Right atrium auricular region (tissue), 2 donors: ENCODE measurements around the gene NPHP4. TPM values are rescaled to one million over a fixed set of nuclear protein-coding genes. Genes with fewer than 3 reads are reported as not detected.

Experiments
- DNase-seq: peaks from one replicate; pipeline ENCODE4 v3.0.0-alpha.2; 2019; ENCODE audit warnings: low spot score
- H3K27ac ChIP-seq, 2 donors: fragments of 200-600 bp; sonication (generic); 1 replicate in 1 of 2; 2 replicates in 1 of 2; pipeline ENCODE4 v1.5.1; 2016 to 2019
- H3K27me3 ChIP-seq, 2 donors: fragments of 200-600 bp; sonication (generic); one replicate each; pipeline versions ENCODE4 v1.5.1 to v1.6.0; 2017 to 2019
- H3K36me3 ChIP-seq: fragments of 200-600 bp; sonication (generic); one replicate; pipeline ENCODE4 v1.5.1; 2016
- H3K4me1 ChIP-seq, 2 donors: fragments of 200-600 bp; sonication (generic); one replicate each; pipeline versions ENCODE4 v1.5.1 to v1.6.0; 2017 to 2019
- H3K4me3 ChIP-seq, 2 donors: fragments of 200-600 bp; sonication (generic); 1 replicate in 1 of 2; 2 replicates in 1 of 2; pipeline ENCODE4 v1.5.1; 2017 to 2019; ENCODE audit warnings: mild to moderate bottlenecking in 1 of 2, moderate library complexity in 1 of 2
- H3K9me3 ChIP-seq, 2 donors: fragments of 200-600 bp; sonication (generic); one replicate each; pipeline ENCODE4 v1.5.1; 2019
- CTCF ChIP-seq, 2 donors: fragments of 200-600 bp; sonication (generic); IDR thresholded peaks; one replicate each; pipeline ENCODE4 v1.5.1; 2019; ENCODE audit warnings: antibody characterized with exemption in 2 of 2
- total RNA-seq, 2 donors: library from RNA; depleted of rRNA; stranded (reverse); fragments of >200 nt; gene quantifications; one replicate each; pipeline ENCODE4 v1.1.0, GENCODE V29; 2016

The NPHP4 gene
- total RNA-seq, 2 donors from 2014 or later = 3.0 to 4.3 TPM

GRCh38 chr1:6033124-6033523 lies 40.9 kb upstream of the NPHP4 start:
- peaks cover 0 to 6% of the 10 kb centered on the region in 2 donors for H3K4me1 ChIP-seq
- no peak for TF ChIP-seq CTCF (IDR thresholded peaks at IDR 0.05)
- H3K27me3 ChIP-seq = no peaks in the 10 kb centered on the region
- no peak overlapping the region for H3K4me3 ChIP-seq
- H3K27ac ChIP-seq = no peak overlapping the region
- no peak for DNase-seq
- H3K9me3 ChIP-seq = no peaks in the 10 kb centered on the region
- no peaks in the 10 kb centered on the region for H3K36me3 ChIP-seq

- no peak for DNase-seq
- H3K4me3 ChIP-seq = no peak overlapping the region
These were observed 38.5 kb upstream of the NPHP4 start for GRCh38 chr1:6030547-6031261.

GRCh38 chr1:6030132-6030531 lies 37.9 kb upstream of the NPHP4 start:
- Histone ChIP-seq H3K27me3 (no peaks in the 10 kb centered on the region), H3K4me3 (no peak overlapping the region), H3K36me3 (no peaks in the 10 kb centered on the region), H3K27ac (no peak overlapping the region), H3K4me1 (peaks cover 0 to 18% of the 10 kb centered on the region in 2 donors), H3K9me3 (no peaks in the 10 kb centered on the region)
- TF ChIP-seq CTCF (IDR thresholded peaks at IDR 0.05) = no peak
- no peak for DNase-seq

More at GRCh38 chr1:6030547-6031261, 38.5 kb upstream of the NPHP4 start:
- Histone ChIP-seq H3K9me3 (no peaks in the 10 kb centered on the region), H3K4me1 (peaks cover 0 to 13% of the 10 kb centered on the region in 2 donors), H3K36me3 (no peaks in the 10 kb centered on the region), H3K27me3 (no peaks in the 10 kb centered on the region), H3K27ac (no peak overlapping the region)
- no peak for TF ChIP-seq CTCF (IDR thresholded peaks at IDR 0.05)

- H3K4me1 ChIP-seq = peaks cover 0 to 17% of the 10 kb centered on the region in 2 donors
- no peak for TF ChIP-seq CTCF (IDR thresholded peaks at IDR 0.05)
- DNase-seq = no peak
- H3K27me3 ChIP-seq = no peaks in the 10 kb centered on the region
- no peak overlapping the region for H3K27ac ChIP-seq
- H3K36me3 ChIP-seq = no peaks in the 10 kb centered on the region
- no peak overlapping the region for H3K4me3 ChIP-seq
- H3K9me3 ChIP-seq = no peaks in the 10 kb centered on the region
These were observed 37.1 kb upstream of the NPHP4 start for GRCh38 chr1:6029351-6029750.

GRCh38 chr1:6028042-6028850 lies 36.0 kb upstream of the NPHP4 start:
- Histone ChIP-seq H3K27me3 (no peaks in the 10 kb centered on the region), H3K4me1 (peaks cover 0 to 13% of the 10 kb centered on the region in 2 donors), H3K9me3 (no peaks in the 10 kb centered on the region), H3K27ac (peak overlapping the region in 1 of 2 donors; percentile 11), H3K36me3 (no peaks in the 10 kb centered on the region), H3K4me3 (peak overlapping the region in 1 of 2 donors; percentile 2)
- TF ChIP-seq CTCF (IDR thresholded peaks at IDR 0.05) = no peak
- DNase-seq = peak; percentile 65
